Large intestine (tissue), 12 donors: ENCODE measurements around the gene KLHL11. TPM values are rescaled to one million over a fixed set of nuclear protein-coding genes. Genes with fewer than 3 reads are reported as not detected.

Experiments
- DNase-seq, 2 donors: peaks; one replicate each; pipeline versions ENCODE4 v3.0.0 to v3.0.0-alpha.2; 2013
- H3K27ac ChIP-seq: one replicate; pipeline ENCODE4 v1.5.1; 2013; ENCODE audit warnings: low read length
- H3K27me3 ChIP-seq: 2 replicates; pipeline ENCODE4 v1.6.1; 2013; ENCODE audit warnings: low read length; ENCODE audit not compliant: control insufficient read depth, insufficient read depth
- H3K36me3 ChIP-seq: 2 replicates; pipeline ENCODE4 v1.6.1; 2013; ENCODE audit warnings: low read length; ENCODE audit not compliant: control insufficient read depth, insufficient read depth
- H3K4me1 ChIP-seq: one replicate; pipeline ENCODE4 v1.6.1; 2013; ENCODE audit warnings: low read length; ENCODE audit not compliant: control insufficient read depth, insufficient read depth
- H3K4me3 ChIP-seq: one replicate; pipeline ENCODE4 v1.5.1; 2013; ENCODE audit warnings: low read length
- H3K9me3 ChIP-seq: one replicate; pipeline ENCODE4 v1.6.1; 2013; ENCODE audit warnings: mild to moderate bottlenecking, low read depth, low read length, moderate library complexity; ENCODE audit not compliant: control insufficient read depth
- WGBS: methylation state at CpG from one replicate; pipeline ENCODE4 v1.1.5; 2013; ENCODE audit warnings: low lambda C conversion rate; ENCODE audit not compliant: insufficient coverage; 5-methylcytosine and 5-hydroxymethylcytosine counted together
- long read RNA-seq, 11 donors: transcript quantifications; one replicate each; lab custom pipeline, GENCODE V29; 2026
- polyA plus RNA-seq: library from polyadenylated mRNA; unstranded; fragments of 120-200 nt; gene quantifications from one replicate; pipeline ENCODE4 v1.2.1, GENCODE V29; 2013

Gene KLHL11
- 5.6 TPM for polyA plus RNA-seq
- long read RNA-seq, donor 1 = 0 reads
- long read RNA-seq, donor 2 = 0 reads
- long read RNA-seq, donor 3 = 0 reads
- long read RNA-seq, donor 4, partial matches to known transcripts = 0 of 1 reads
- long read RNA-seq, donor 4, other reads (novel, unspliced or antisense) = 0 of 1 reads
- long read RNA-seq, donor 5 = 0 reads
- long read RNA-seq, donor 6 = 0 reads
- long read RNA-seq, donor 7 = 0 reads
- long read RNA-seq, donor 8, partial matches to known transcripts = 0 of 3 reads
- long read RNA-seq, donor 8, other reads (novel, unspliced or antisense) = 0 of 3 reads
- long read RNA-seq, donor 9 = 0 reads
- long read RNA-seq, donor 10, partial matches to known transcripts = 0 of 1 reads
- long read RNA-seq, donor 10, other reads (novel, unspliced or antisense) = 0 of 1 reads
- long read RNA-seq, donor 11, partial matches to known transcripts = 0 of 1 reads
- long read RNA-seq, donor 11, other reads (novel, unspliced or antisense) = 0 of 1 reads

DNA sequence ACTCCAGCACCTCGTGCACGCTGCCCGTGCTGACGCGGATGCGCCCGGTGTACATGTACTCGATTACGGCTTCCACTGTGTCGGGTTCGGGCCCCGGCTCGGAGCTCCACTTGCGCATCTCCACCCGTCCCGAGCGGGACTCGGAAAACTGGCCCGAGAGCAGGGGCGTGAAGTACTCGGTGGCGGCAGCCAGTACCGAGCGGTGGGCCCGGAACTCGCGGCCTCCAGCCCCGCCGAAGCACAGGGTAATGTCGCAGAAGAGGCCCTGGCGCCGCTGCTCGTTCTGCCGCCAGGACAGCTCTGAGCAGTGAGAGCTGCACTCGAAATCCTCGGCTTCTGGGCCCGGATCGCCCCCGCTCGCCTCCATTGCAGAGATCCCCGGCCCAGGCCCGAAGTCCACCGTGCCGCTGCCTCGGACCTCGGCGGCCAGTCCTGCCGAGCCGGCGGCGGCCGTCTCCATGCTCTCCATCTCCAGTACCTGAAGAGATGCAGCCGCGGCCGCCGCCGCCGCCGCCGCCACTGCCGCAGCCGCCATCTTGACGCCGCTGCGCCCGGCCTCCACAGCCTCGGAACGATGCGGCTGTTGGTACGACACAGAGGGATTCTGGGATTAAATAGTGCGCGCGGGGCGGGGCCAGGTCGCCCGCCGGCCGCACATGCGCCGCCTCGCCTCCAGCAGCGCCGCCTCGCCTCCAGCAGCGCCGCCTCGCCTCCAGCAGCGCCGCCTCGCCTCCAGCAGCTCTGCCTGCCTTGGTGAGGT lies at the start of gene KLHL11:
Gene KLHL11 (minus strand): TSS at position 588 of the 760 bp plus-strand sequence. CDS start 53 bp downstream, at position 535.
- peak; percentile 91 to 95 for DNase-seq
- H3K4me1 ChIP-seq = peaks cover 12% of the 10 kb centered on the region
- no peaks in the 10 kb centered on the region for H3K27me3 ChIP-seq
- no CpG with 5 or more reads among the region's 90 CpGs for WGBS
- H3K27ac ChIP-seq = peak within 1 kb of the TSS; percentile 88
- H3K4me3 ChIP-seq = peak within 1 kb of the TSS; percentile 100
- H3K36me3 ChIP-seq = peaks cover 29% of the 10 kb centered on the region
- no peaks in the 10 kb centered on the region for H3K9me3 ChIP-seq

DNA sequence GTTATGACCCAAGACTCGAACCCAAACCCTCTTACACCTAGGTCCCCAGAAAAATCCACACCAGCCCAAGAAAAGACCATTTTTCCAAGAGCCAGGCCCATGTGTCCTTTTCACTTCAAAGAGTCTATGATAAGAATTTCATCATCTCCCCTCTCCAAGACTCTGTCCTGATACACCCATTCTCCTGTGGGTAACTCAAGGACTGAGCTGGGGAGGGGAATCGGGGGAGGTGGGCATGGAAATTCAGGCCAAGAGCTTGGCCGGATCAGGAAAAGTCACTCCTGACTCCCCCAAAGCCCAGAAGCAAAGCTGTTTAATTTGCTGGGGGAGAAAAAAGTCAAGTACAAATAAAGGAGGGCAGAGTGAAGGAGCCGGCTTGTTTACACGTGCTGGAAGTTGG lies 49.8 kb upstream of the KLHL11 start:
- Histone ChIP-seq H3K9me3 (no peaks in the 10 kb centered on the region), H3K4me3 (no peak overlapping the region), H3K27me3 (no peaks in the 10 kb centered on the region), H3K4me1 (peaks cover 51% of the 10 kb centered on the region), H3K36me3 (peaks cover 35% of the 10 kb centered on the region), H3K27ac (peak overlapping the region; percentile 74)
- DNase-seq = no peak
- 67% methylated on average over 2 of the region's 5 CpGs for WGBS

DNA sequence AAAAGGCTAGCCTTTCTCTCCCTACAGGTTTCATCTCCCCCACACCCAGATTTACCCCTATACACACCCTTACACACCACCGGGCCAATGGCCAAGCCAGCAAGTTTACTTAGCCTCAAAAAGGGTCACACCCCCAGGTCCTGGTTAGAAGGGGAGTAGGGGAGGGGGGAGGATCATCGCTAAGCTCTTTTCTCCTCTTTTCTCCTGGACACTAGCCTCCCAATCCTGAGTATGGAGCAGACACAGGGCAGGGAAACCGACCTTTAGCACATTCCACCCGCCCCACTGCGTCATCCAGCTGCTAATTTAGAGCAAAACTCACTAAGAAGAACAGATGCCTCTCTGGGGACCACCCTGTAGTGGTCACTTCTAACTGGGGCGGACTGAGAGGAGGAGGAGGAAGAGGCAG lies 49.1 kb upstream of the KLHL11 start:
- Histone ChIP-seq H3K27me3 (no peaks in the 10 kb centered on the region), H3K9me3 (no peaks in the 10 kb centered on the region), H3K27ac (peak overlapping the region; percentile 74), H3K36me3 (peaks cover 42% of the 10 kb centered on the region), H3K4me3 (no peak overlapping the region), H3K4me1 (peaks cover 45% of the 10 kb centered on the region)
- peak; percentile 74 to 84 for DNase-seq
- WGBS = no CpG with 5 or more reads among the region's 6 CpGs

- DNase-seq = no peak
- Histone ChIP-seq H3K36me3 (peaks cover 47% of the 10 kb centered on the region), H3K4me3 (no peak overlapping the region), H3K9me3 (no peaks in the 10 kb centered on the region), H3K27me3 (no peaks in the 10 kb centered on the region), H3K4me1 (peaks cover 46% of the 10 kb centered on the region), H3K27ac (peak overlapping the region; percentile 74)
- 63% methylated on average over 1 of the region's 4 CpGs for WGBS
Observed at GRCh38 chr17:41913798-41914197, 48.6 kb upstream of the KLHL11 start.

DNA sequence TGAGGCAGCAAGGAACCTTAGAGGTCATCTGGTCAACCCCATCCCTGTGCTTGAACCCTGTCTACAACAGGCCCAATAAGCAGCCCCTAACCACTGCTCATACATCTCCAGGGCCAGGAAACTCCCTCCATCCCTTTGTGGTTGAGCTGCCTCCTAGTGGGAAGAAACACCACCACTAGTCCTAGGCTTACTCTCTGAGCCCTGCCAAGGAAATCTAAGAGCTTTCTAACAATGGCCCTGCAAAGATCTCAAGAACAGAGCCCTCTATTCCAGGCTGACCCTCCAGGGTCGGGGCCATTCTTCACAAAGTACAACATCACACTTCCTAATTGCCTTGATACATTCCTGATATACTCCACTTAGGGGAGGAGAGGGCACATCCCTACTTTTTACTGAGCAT lies 47.7 kb upstream of the KLHL11 start:
- Histone ChIP-seq H3K4me3 (no peak overlapping the region), H3K36me3 (peaks cover 51% of the 10 kb centered on the region), H3K27me3 (no peaks in the 10 kb centered on the region), H3K9me3 (no peaks in the 10 kb centered on the region), H3K4me1 (peaks cover 54% of the 10 kb centered on the region), H3K27ac (peak overlapping the region; percentile 74)
- WGBS = no CpG with 5 or more reads among the region's 1 CpG
- no peak for DNase-seq

GRCh38 chr17:41910701-41911391 lies 45.6 kb upstream of the KLHL11 start:
- no peak for DNase-seq
- H3K4me3 ChIP-seq = no peak overlapping the region
- no peaks in the 10 kb centered on the region for H3K9me3 ChIP-seq
- peaks cover 62% of the 10 kb centered on the region for H3K36me3 ChIP-seq
- H3K4me1 ChIP-seq = peaks cover 60% of the 10 kb centered on the region
- WGBS = no CpG with 5 or more reads among the region's 13 CpGs
- H3K27ac ChIP-seq = no peak overlapping the region
- no peaks in the 10 kb centered on the region for H3K27me3 ChIP-seq

DNA sequence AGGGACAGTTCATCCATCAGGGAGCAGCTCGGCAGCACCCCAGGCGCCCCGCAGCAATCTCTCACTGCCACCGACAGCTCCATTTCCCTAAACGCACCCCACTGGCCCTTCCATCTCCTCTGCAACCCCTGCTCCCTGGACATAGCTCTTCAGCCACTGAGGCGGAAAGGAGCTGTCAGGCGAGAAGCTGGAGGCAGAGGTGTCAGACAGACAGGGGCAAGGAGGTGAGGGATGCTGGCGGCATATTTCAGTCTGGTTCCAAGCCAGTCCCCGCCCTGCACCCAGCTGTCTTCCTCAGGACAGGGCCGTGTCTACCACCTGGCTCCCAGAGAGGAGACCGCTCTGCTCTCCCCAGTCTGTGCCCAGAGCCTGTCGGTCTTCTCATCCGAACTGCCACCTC lies 43.9 kb upstream of the KLHL11 start:
- WGBS = no CpG with 5 or more reads among the region's 13 CpGs
- Histone ChIP-seq H3K4me1 (peaks cover 59% of the 10 kb centered on the region), H3K27ac (peak overlapping the region; percentile 83), H3K27me3 (no peaks in the 10 kb centered on the region), H3K36me3 (peaks cover 80% of the 10 kb centered on the region), H3K9me3 (no peaks in the 10 kb centered on the region), H3K4me3 (no peak overlapping the region)
- DNase-seq = no peak

GRCh38 chr17:41907633-41908539 lies 42.7 kb upstream of the KLHL11 start:
- Histone ChIP-seq H3K4me3 (no peak overlapping the region), H3K9me3 (no peaks in the 10 kb centered on the region), H3K4me1 (peaks cover 50% of the 10 kb centered on the region), H3K27me3 (no peaks in the 10 kb centered on the region), H3K27ac (peak overlapping the region; percentile 83), H3K36me3 (peaks cover 79% of the 10 kb centered on the region)
- peak; percentile 95 to 97 for DNase-seq
- WGBS = no CpG with 5 or more reads among the region's 14 CpGs

DNA sequence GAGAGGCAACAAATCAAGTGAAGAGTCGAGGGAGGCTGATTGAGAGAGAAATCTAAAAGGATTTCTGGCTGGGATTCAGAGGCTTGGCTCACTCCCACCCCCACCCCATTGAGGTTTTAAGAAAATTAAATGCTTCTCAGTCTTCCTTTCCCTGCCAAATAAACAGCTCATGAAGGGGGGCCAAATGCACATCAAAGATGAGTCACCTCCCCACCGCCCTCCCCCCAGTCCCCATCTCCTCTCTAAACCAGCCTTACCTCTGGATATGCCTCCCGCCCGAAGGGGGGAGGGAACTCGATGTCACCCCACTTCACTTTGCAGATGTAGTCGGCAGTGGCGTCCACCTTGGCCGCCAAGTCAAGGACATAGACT lies 41.9 kb upstream of the KLHL11 start:
- Histone ChIP-seq H3K36me3 (peaks cover 79% of the 10 kb centered on the region), H3K4me3 (no peak overlapping the region), H3K9me3 (no peaks in the 10 kb centered on the region), H3K4me1 (peaks cover 56% of the 10 kb centered on the region), H3K27ac (peak overlapping the region; percentile 83), H3K27me3 (no peaks in the 10 kb centered on the region)
- DNase-seq = peak in 1 of 2 donors; percentile 32
- no CpG with 5 or more reads among the region's 8 CpGs for WGBS
